Tibial artery (tissue), 4 donors: ENCODE measurements around the gene MAGEA4.

Experiments used
- DNase-seq, 2 donors: peaks; one replicate each; pipeline ENCODE4 v3.0.0-alpha.2; 2019
- H3K27ac ChIP-seq, 2 donors: fragments of 200-600 bp; sonication (generic) in 1 of 2; 1 replicate in 1 of 2; 2 replicates in 1 of 2; pipeline ENCODE4 v1.5.1; 2018 to 2019; ENCODE audit warnings: mild to moderate bottlenecking in 1 of 2
- H3K27me3 ChIP-seq, 2 donors: fragments of 200-600 bp; sonication (generic) in 1 of 2; one replicate each; pipeline versions ENCODE4 v1.5.1 to v1.6.0; 2016 to 2019
- H3K36me3 ChIP-seq, 3 donors: fragments of 200-600 bp; sonication (generic) in 2 of 3; one replicate each; pipeline ENCODE4 v1.5.1; 2016 to 2019; ENCODE audit warnings: mild to moderate bottlenecking in 2 of 3
- H3K4me1 ChIP-seq, 4 donors: fragments of 200-600 bp; sonication (generic) in 2 of 4; 1 replicate in 3 of 4; 2 replicates in 1 of 4; pipeline ENCODE4 v1.5.1; 2016 to 2019
- H3K4me3 ChIP-seq, 2 donors: fragments of 200-600 bp; sonication (generic) in 1 of 2; 1 replicate in 1 of 2; 2 replicates in 1 of 2; pipeline ENCODE4 v1.5.1; 2018 to 2019; ENCODE audit warnings: mild to moderate bottlenecking in 2 of 2
- H3K9me3 ChIP-seq, 3 donors: fragments of 200-600 bp; sonication (generic) in 1 of 3; one replicate each; pipeline ENCODE4 v1.5.1; 2016 to 2019
- CTCF ChIP-seq, 2 experiments: fragments of 200-600 bp in 1 of 2; fragments of 450-650 bp in 1 of 2; IDR thresholded peaks; one replicate each; pipeline ENCODE4 v1.5.1; 2017 to 2019; ENCODE audit warnings: antibody characterized with exemption in 2 of 2, mild to moderate bottlenecking in 1 of 2, moderate library complexity in 1 of 2
- intact Hi-C: fragments of 100-400 bp; cut with DNase I; formaldehyde crosslinking; loops from one replicate; pipeline ENCODE4 v1.15.0; 2023; ENCODE audit warnings: low total_unique reads

MAGEA4 gene

GRCh38 chrX:151973851-151974335, 61.2 kb downstream of the MAGEA4 start:
- peak overlapping the region; percentile 76 to 78 for H3K4me3 ChIP-seq
- no peak for TF ChIP-seq CTCF (IDR thresholded peaks at IDR 0.05)
- no peaks in the 10 kb centered on the region for H3K9me3 ChIP-seq
- no peaks in the 10 kb centered on the region for H3K27me3 ChIP-seq
- H3K4me1 ChIP-seq = peaks cover 0 to 30% (median 2%) of the 10 kb centered on the region in 4 donors
- H3K36me3 ChIP-seq = peaks cover 0 to 4% (median 3%) of the 10 kb centered on the region in 3 donors
- intact Hi-C loops = loop anchor here (10.0 kb wide), 1 partner anchor 579 kb away; the partner anchor contains the start of gene VMA21
- H3K27ac ChIP-seq = peak overlapping the region; percentile 83 to 95
- peak; percentile 39 to 79 for DNase-seq
